ENCODE data around the gene SLC31A2. TPM values are rescaled to one million over a fixed set of nuclear protein-coding genes. Genes with fewer than 3 reads are reported as not detected.

Gene SLC31A2
- total and polyA plus RNA-seq, 2 donors (not counting 1 experiment from before 2014, with no cell fraction given) = 17.8 TPM

GRCh38 chr9:113168809-113169208, 18.0 kb downstream of the SLC31A2 start:
- Histone ChIP-seq H3K79me2 (ENCODE audit: control insufficient read depth, insufficient read depth, low read length) (no peaks in the 10 kb centered on the region), H3K36me3 (ENCODE audit: control insufficient read depth, insufficient read depth, low read length) (peaks cover 23% of the 10 kb centered on the region), H3K27me3 (ENCODE audit: control insufficient read depth, insufficient read depth, low read length) (no peaks in the 10 kb centered on the region), H2AFZ (ENCODE audit: low read length) (no peak overlapping the region), H4K20me1 (ENCODE audit: control insufficient read depth, extremely low read depth, insufficient read depth, low read length) (no peaks in the 10 kb centered on the region), H3K4me1 (ENCODE audit: control insufficient read depth, extremely low read depth, insufficient read depth, low read length) (peaks cover 4% of the 10 kb centered on the region), H3K27ac (ENCODE audit: insufficient read depth, low read length) (no peak overlapping the region), H3K9me3 (ENCODE audit: control insufficient read depth, insufficient read depth, low read depth, low read length) (no peaks in the 10 kb centered on the region), H3K4me2 (ENCODE audit: extremely low read depth, insufficient read depth, low read length) (no peak overlapping the region), H3K4me3 (replicated peaks in 1 of 4; ENCODE audit: control extremely low read depth in 1 of 4, insufficient read depth in 1 of 4, low read depth in 3 of 4, low read length in 4 of 4) (no peak overlapping the region), H3K9ac (ENCODE audit: insufficient read depth, low read length) (no peak overlapping the region)
- TF ChIP-seq EZH2 (IDR thresholded peaks at IDR 0.05; ENCODE audit: low read length, missing control alignments) (no peak), CTCF (conservative IDR thresholded peaks at IDR 0.05 in 1 of 2, IDR thresholded peaks at IDR 0.05 in 1 of 2; ENCODE audit: low read depth in 1 of 2, low read length in 2 of 2) (no peak)
- no peak for DNase-seq (ENCODE audit: low read depth in 2 of 2)

- H3K36me3 ChIP-seq (ENCODE audit: control insufficient read depth, insufficient read depth, low read length) = peaks cover 16% of the 10 kb centered on the region
- H3K9me3 ChIP-seq (ENCODE audit: control insufficient read depth, insufficient read depth, low read depth, low read length) = no peaks in the 10 kb centered on the region
- H2AFZ ChIP-seq (ENCODE audit: low read length) = no peak overlapping the region
- no peak for TF ChIP-seq EZH2 (IDR thresholded peaks at IDR 0.05; ENCODE audit: low read length, missing control alignments)
- TF ChIP-seq CTCF (conservative IDR thresholded peaks at IDR 0.05 in 1 of 2, IDR thresholded peaks at IDR 0.05 in 1 of 2; ENCODE audit: low read depth in 1 of 2, low read length in 2 of 2) = no peak
- no peak for DNase-seq (ENCODE audit: low read depth in 2 of 2)
- no peak overlapping the region for H3K4me3 ChIP-seq (replicated peaks in 1 of 4; ENCODE audit: control extremely low read depth in 1 of 4, insufficient read depth in 1 of 4, low read depth in 3 of 4, low read length in 4 of 4)
- H3K4me2 ChIP-seq (ENCODE audit: extremely low read depth, insufficient read depth, low read length) = no peak overlapping the region
- no peaks in the 10 kb centered on the region for H3K4me1 ChIP-seq (ENCODE audit: control insufficient read depth, extremely low read depth, insufficient read depth, low read length)
- H3K79me2 ChIP-seq (ENCODE audit: control insufficient read depth, insufficient read depth, low read length) = no peaks in the 10 kb centered on the region
- H3K9ac ChIP-seq (ENCODE audit: insufficient read depth, low read length) = no peak overlapping the region
- no peak overlapping the region for H3K27ac ChIP-seq (ENCODE audit: insufficient read depth, low read length)
- H4K20me1 ChIP-seq (ENCODE audit: control insufficient read depth, extremely low read depth, insufficient read depth, low read length) = no peaks in the 10 kb centered on the region
- no peaks in the 10 kb centered on the region for H3K27me3 ChIP-seq (ENCODE audit: control insufficient read depth, insufficient read depth, low read length)
Measured at GRCh38 chr9:113173341-113173740, 22.5 kb downstream of the SLC31A2 start.

- Histone ChIP-seq H4K20me1 (ENCODE audit: control insufficient read depth, extremely low read depth, insufficient read depth, low read length) (no peaks in the 10 kb centered on the region), H3K27ac (ENCODE audit: insufficient read depth, low read length) (no peak overlapping the region), H3K9me3 (ENCODE audit: control insufficient read depth, insufficient read depth, low read depth, low read length) (no peaks in the 10 kb centered on the region), H3K4me2 (ENCODE audit: extremely low read depth, insufficient read depth, low read length) (no peak overlapping the region), H3K4me1 (ENCODE audit: control insufficient read depth, extremely low read depth, insufficient read depth, low read length) (no peaks in the 10 kb centered on the region), H3K9ac (ENCODE audit: insufficient read depth, low read length) (no peak overlapping the region), H2AFZ (ENCODE audit: low read length) (no peak overlapping the region), H3K36me3 (ENCODE audit: control insufficient read depth, insufficient read depth, low read length) (peaks cover 9% of the 10 kb centered on the region), H3K4me3 (replicated peaks in 1 of 4; ENCODE audit: control extremely low read depth in 1 of 4, insufficient read depth in 1 of 4, low read depth in 3 of 4, low read length in 4 of 4) (no peak overlapping the region), H3K27me3 (ENCODE audit: control insufficient read depth, insufficient read depth, low read length) (no peaks in the 10 kb centered on the region), H3K79me2 (ENCODE audit: control insufficient read depth, insufficient read depth, low read length) (no peaks in the 10 kb centered on the region)
- no peak for DNase-seq (ENCODE audit: low read depth in 2 of 2)
- TF ChIP-seq EZH2 (IDR thresholded peaks at IDR 0.05; ENCODE audit: low read length, missing control alignments) (no peak), CTCF (conservative IDR thresholded peaks at IDR 0.05 in 1 of 2, IDR thresholded peaks at IDR 0.05 in 1 of 2; ENCODE audit: low read depth in 1 of 2, low read length in 2 of 2) (no peak)
Measured at GRCh38 chr9:113176803-113177202, 26.0 kb downstream of the SLC31A2 start.

All from fibroblast of lung (primary cell).